Stomach (tissue), 4 donors: ENCODE data around the gene MICALL1.

Experiments
- CTCF ChIP-seq, 7 experiments: fragments of 450-650 bp in 4 of 7; fragments of 200-600 bp in 3 of 7; sonication (generic) in 3 of 7; IDR thresholded peaks; one replicate each; pipeline ENCODE4 v1.5.1; 2016 to 2019; ENCODE audit warnings: antibody characterized with exemption in 7 of 7, control low read depth in 2 of 7, mild to moderate bottlenecking in 1 of 7
- POLR2AphosphoS5 ChIP-seq, 3 donors: sonication (generic); formaldehyde crosslinking; IDR thresholded peaks; one replicate each; pipeline ENCODE4 v1.6.1; 2016; ENCODE audit warnings: antibody characterized with exemption in 3 of 3

- TF ChIP-seq POLR2AphosphoS5 (IDR thresholded peaks at IDR 0.05) = no peak
- no peak for TF ChIP-seq CTCF (IDR thresholded peaks at IDR 0.05)
Observed at GRCh38 chr22:37985050-37985585, 79.0 kb downstream of the MICALL1 start.
